MV-4-11 (cell line): ENCODE data around the gene RASD2.

Source experiments
- DNase-seq: peaks from one replicate; lab custom pipeline; 2025; lab: John Stamatoyannopoulos, UW

The RASD2 gene

GRCh38 chr22:35518811-35519210 lies 21.8 kb upstream of the RASD2 start:
- DNase-seq: no peak

DNA sequence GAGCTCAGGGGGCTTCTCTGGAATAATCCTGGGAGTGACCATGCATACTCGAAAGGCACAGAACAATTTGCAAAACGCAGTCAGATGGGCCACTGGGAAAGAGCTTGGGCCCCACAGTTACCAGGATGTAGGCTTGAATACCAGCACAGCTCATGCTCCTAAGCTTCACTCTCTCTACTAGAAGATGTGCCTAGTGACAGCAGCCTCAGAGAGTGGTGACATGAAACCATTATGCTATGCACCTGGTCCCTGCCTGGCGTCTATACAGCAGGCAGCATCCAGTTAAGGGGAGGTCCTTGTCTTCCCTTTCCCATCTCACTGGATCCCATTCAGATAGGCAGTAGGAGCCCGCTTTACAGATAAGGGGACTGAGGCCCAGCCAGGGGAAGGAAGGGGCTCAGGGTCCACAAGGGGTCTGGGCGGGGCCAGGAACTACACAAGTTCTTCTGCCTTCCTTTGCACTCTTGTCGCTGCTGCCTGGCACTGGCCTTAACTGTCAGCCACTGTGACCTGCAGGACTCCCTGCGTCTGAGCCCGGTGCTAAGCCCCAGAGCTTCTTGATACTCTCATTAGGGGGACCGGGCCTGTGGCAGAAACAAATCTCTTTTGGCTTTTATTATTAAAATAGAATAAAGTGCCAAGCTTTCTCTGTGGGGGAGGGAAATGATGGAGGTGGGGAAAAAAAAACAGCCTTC lies 21.2 kb upstream of the RASD2 start:
- DNase-seq: no peak

DNA sequence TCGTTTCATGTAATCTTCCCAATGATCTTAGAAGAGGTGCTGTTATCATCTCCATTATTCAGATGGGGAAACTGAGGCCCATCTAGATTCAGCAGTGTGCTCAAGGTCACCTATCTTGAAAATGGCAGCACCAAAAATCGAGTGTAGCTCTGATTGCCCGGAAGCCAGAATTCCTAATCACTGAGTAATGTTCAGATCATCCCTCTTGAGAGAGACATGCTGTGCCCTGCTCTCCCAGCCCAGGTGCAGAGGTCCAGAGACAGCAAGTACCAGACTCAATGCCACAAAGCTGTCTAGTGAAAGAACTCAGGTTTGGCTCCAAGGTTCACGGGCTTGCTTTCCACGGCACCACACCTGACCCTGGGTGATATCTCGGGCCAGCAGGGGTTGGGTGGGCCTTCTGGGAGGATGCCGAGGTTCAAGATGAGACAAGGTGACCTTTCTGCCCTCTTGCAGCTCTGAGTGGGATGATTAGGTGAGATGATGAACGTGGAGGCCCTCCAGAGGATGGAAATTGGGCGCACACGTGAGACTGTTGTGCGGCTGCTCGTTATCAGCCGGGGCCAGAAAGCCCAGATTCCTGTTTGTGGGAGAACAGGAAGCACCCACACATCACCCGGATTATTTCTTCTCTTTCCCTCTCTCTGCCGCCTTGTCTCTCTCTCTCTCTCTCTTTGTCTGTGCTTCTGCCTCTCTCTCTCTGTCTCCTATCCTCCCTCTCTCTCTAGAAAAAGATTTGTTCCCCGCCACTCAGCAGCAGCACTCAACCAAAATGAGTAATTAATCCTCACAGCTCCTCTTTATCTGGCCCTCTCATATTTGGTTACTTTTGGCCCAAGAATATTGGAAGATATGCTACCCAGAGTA lies 19.0 kb upstream of the RASD2 start:
- DNase-seq: no peak

GRCh38 chr22:35522225-35523149 lies 18.1 kb upstream of the RASD2 start:
- no peak for DNase-seq

- DNase-seq: no peak
These were observed 17.3 kb upstream of the RASD2 start for GRCh38 chr22:35523167-35523947.

DNA sequence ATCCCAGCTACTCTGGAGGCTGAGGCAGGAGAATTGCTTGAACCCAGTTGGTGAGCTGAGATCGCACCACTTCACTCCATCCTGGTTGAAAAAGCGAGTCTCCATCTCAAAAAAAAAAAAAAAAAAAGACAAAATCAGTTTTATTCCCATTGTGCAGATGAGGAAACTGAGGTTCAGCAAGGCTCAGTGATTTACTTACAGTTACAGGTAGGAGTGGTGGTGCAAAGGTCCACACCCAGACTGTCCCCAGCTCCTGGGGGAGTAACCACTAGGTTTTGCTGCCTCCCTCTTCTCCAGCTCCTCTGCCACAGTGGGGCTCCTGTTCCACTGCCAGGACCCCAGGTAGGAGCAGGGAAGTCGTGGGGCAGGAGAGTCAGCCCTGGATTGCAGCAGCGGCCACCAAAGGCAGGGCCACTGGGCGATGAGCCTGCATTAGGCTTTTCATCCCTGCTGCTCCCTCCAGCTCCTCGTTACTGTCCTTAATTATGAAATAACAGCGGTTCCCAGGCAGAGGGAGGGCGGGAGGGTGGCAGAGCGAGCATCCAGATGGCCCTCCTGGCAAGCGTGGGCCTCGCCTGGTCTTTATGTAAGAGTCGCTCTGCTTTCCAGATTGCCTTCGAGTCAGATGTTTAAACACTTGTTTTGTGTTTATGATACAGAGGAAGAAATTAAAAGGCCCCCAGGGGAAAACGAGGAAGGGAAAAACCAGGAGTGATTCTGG lies 15.5 kb upstream of the RASD2 start:
- no peak for DNase-seq

DNA sequence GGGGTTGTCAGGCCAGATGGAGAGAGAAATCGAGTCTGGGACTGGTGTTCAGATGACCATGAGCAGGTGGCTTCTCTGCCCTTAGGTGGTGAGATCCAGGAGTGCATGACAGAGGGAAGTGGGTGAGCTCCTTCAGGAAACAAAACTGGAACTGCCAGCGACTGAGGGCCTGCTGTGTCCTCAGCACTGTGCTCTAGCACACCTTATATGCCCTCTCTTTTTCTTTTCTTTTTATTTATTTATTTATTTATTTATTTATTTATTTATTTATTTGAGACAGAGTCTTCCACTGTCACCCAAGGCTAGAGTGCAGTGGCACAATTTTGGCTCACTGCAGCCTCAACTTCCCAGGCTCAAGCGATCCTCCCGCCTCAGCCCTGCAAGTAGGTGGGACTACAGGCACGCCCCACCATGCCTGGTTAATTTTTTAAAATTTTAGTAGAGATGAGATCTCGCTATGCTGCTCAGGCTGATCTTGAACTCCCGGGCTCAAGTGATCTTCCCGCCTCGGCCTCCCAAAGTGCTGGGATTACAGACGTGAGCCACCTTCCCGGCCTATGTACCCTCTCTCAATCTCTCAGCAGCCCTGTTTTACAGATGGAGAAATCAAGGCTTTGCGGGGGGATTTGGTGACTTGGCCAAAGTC lies 14.8 kb upstream of the RASD2 start:
- DNase-seq: no peak

GRCh38 chr22:35526333-35526979 lies 14.2 kb upstream of the RASD2 start:
- peak; percentile 15 for DNase-seq

DNA sequence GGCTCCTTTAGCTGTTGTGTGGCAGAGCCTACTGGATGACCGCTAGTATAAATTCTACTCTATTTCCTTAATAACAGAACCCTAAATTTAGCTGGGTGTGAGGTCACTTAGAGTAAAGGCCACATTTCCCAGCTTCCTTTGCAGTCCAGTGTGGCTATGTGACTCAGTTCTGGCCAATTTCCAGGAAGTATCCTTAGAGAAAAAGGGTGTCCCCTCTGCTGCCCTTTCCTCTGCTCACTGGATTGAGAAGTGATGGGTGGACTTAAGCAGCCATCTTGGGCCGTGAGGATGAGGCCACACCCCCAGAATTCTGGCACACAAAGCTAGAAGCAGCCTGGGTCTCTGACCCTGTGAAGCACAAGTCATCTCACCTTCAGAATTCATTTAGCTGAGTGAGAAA lies 11.7 kb upstream of the RASD2 start:
- DNase-seq: no peak

GRCh38 chr22:35530700-35531099 lies 9.9 kb upstream of the RASD2 start:
- peak; percentile 34 for DNase-seq

GRCh38 chr22:35531202-35531601 lies 9.4 kb upstream of the RASD2 start:
- no peak for DNase-seq

DNA sequence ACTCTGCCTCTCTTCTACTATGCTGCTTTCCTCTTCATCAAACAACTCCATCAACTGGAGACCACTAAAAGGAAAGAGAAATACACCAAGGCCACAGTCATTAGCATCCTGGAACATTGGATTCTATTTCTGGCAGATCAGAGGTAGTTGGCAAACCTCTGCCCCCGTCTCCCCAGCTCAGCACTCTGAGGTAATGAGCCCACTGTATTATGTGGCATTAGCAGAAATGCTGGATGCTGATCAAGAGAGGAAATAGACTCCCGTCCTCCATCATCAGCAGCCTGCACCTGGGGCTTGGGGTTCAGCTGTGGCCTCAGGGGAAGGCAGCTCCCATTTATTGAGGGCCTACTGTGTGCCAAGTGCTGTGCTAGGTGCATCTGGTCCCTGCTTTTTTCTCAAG lies 9.0 kb upstream of the RASD2 start:
- DNase-seq: no peak

GRCh38 chr22:35533365-35534029 lies 7.1 kb upstream of the RASD2 start:
- DNase-seq: no peak

- DNase-seq: no peak
These were observed 6.5 kb upstream of the RASD2 start for GRCh38 chr22:35534091-35534490.

DNA sequence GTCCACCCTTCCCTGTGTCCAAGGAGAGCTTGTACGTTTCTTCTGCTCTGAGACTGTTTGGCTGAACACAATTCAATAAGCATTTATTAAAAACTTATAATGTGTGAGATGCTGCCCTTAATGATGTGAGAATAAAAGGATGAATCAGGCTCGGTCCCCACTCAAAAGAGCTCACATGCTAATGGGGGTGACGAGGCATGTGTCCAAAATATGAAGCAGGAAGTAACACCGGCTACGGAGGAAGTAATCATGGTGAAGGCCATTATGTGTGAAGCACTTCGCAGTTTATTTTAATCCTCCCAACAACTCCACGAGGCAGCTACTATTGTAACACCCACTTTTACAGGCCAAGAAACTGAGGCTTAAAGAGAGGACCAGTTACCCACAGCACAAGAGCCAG lies 3.4 kb upstream of the RASD2 start:
- DNase-seq: peak; percentile 48

GRCh38 chr22:35538801-35539321 lies 1.8 kb upstream of the RASD2 start:
- DNase-seq: no peak

DNA sequence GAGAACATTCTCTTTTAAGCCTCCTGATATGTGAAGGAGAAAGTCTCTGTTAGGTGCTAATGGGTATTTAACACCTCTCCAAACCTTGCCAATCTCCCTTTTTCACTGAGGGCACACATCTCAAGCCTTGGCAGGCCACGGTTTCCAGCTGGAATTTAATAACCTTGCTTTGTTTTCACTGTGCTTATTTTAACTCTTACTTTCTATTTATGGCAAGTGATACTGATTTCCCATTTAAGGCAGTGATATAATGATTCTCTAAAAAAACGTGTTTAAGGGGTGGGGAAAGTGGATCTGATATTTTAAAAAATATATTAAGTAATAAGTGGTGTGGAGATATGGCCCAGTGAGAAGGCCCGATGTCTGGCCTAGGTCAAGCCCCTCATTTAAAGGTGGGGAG lies 1.1 kb upstream of the RASD2 start:
- DNase-seq: no peak

DNA sequence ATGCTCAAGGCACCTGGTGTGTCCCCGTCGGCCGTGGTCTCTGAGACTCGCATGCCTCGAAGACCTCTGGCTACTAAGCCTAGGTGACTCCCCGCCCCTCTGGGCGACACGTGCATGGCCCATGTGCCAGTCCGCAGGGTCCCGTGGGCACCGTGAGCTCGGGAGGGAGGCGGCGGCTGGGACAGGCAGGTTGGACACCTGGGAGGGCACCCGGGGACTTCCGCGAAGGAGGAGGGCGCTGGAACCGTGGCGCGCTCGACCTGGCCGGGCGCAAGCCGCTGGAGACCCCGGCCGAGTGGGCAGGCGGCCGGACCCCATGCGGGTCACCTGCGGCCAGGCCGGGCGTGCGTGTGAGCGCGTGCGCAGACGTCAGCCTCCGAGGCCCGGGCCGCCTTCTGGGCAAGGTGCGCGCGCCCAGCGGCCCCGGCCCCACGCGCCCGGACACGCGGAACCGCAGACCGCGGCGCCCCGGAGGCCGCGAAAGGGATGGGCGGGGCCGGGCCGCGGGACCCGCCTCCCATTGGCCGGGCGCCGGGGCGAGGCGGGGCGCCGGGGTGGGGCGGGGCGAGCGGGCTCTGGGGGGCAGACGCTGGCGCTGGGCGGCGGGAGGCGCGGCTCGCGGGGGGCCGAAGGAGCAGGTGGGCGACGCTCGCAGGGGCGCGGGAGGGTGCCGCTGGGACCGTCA lies 579 bp upstream of the RASD2 start:
- DNase-seq: peak; percentile 27
